Fibroblast of villous mesenchyme (primary cell): ENCODE data around the gene PKLR. TPM values are rescaled to one million over a fixed set of nuclear protein-coding genes. Genes with fewer than 3 reads are reported as not detected.
A peak's percentile ranks its signal among the peaks of the same experiment; 100 is the strongest.

Experiments
- DNase-seq: peaks from one replicate; pipeline ENCODE4 v3.0.0-alpha.2; 2010; ENCODE audit warnings: low read depth
- H3K4me3 ChIP-seq: 2 replicates; pipeline ENCODE4 v1.5.1; 2011; ENCODE audit warnings: low read depth, mild to moderate bottlenecking, low read length
- total RNA-seq: library from RNA; depleted of rRNA; stranded (reverse); fragments of >200 nt; gene quantifications from 2 replicates; pipeline ENCODE4 v1.2.3, GENCODE V29; 2012
- TF ChIP-seq, protein P1 (sequence below): IDR thresholded peaks from 2 replicates; pipeline ENCODE4 v1.5.1; 2012; ENCODE audit warnings: low read depth, mild to moderate bottlenecking, low read length; ENCODE audit not compliant: insufficient read depth

PKLR gene
- total RNA-seq, 1 donor: not detected

DNA sequence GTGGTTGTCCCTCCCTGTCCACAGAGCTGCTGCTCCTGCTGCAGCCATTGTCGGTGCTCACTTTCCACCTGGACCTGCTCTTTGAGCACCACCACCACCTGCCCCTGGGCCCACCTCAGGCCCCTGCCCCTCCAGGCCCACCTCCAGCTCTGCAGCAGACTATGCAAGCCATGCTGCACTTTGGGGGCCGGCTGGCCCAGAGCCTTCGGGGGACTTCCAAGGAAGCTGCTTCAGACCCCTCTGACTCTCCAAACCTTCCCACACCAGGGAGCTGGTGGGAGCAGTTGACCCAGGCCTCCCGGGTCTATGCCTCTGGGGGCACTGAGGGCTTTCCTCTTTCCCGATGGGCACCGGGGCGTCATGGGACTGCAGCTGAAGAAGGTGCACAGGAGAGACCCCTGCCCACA lies 25.4 kb upstream of the PKLR start:
- TF ChIP-seq, protein P1, sequence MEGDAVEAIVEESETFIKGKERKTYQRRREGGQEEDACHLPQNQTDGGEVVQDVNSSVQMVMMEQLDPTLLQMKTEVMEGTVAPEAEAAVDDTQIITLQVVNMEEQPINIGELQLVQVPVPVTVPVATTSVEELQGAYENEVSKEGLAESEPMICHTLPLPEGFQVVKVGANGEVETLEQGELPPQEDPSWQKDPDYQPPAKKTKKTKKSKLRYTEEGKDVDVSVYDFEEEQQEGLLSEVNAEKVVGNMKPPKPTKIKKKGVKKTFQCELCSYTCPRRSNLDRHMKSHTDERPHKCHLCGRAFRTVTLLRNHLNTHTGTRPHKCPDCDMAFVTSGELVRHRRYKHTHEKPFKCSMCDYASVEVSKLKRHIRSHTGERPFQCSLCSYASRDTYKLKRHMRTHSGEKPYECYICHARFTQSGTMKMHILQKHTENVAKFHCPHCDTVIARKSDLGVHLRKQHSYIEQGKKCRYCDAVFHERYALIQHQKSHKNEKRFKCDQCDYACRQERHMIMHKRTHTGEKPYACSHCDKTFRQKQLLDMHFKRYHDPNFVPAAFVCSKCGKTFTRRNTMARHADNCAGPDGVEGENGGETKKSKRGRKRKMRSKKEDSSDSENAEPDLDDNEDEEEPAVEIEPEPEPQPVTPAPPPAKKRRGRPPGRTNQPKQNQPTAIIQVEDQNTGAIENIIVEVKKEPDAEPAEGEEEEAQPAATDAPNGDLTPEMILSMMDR: no peak
- H3K4me3 ChIP-seq: no peak overlapping the region
- no peak for DNase-seq

- DNase-seq: no peak
- no peak overlapping the region for H3K4me3 ChIP-seq
- TF ChIP-seq, protein P1: no peak
Observed at GRCh38 chr1:155326020-155326526, 24.8 kb upstream of the PKLR start.

DNA sequence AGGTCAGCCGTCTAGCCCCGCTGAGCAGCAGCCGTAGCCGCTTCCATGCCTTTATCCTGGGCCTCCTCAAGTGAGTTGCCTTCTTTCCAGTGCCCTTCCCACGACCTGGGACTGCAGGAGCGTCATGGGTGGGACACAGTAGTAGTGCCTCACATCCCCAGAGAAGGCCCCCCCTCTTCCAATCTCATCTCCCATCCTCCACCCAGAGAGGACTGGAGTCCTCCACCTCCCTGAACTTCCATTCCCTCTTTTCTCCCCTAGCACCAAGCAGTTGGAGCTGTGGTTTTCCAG lies 24.3 kb upstream of the PKLR start:
- peak overlapping the region; percentile 94 for H3K4me3 ChIP-seq
- no peak for DNase-seq
- TF ChIP-seq, protein P1: no peak

DNA sequence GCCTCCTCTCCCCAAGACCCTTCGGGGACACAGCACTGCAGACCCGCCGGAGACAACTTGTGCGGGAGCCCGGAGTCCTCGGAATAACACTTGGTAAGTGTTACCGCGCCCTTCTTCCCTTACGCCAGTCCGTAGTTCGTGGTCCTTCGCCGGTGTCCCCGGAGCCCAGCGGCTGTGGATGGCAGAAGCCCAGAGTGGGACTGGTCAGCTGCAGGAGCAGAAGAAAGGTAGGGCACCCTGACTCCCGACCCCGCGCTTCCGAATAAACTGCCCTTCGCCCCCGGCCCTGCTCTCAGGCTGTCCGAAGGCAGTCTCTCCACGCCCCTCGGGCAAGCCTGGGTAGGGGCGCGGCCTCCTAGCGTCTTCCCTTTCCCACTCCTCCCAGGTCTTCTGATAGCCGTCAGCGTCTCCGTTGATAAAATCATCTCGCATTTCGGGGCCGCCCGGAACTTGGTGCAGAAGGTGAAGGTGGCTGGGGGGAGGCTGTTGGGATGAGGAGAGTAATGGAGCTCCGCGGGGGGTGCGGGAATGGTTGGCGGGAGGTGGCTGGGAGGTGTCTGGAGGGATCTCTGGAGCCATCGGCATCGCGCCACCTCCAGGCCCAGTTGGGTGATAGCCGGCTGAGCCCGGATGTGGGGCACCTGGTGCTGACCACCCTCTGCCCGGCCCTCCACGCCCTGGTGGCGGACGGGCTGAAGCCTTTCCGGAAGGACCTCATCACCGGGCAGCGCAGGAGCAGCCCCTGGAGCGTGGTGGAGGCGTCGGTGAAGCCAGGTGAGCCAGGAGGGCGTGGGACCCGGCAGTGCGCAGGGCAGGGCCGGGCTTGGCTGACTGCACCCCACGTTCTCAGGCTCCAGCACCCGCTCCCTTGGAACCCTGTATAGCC lies 23.7 kb upstream of the PKLR start:
- DNase-seq: peak; percentile 54
- peak overlapping the region; percentile 94 for H3K4me3 ChIP-seq
- TF ChIP-seq, protein P1: peak; percentile 45

GRCh38 chr1:155324037-155324716 lies 22.9 kb upstream of the PKLR start:
- DNase-seq: peak; percentile 97
- TF ChIP-seq, protein P1: no peak
- peak overlapping the region; percentile 94 for H3K4me3 ChIP-seq

- TF ChIP-seq, protein P1: no peak
- peak; percentile 94 for DNase-seq
- peak overlapping the region; percentile 94 for H3K4me3 ChIP-seq
Observed at GRCh38 chr1:155323729-155324036, 22.4 kb upstream of the PKLR start.
